GM19463 (cell line): ENCODE data around the gene IFNGR2.
A peak's percentile ranks its signal among the peaks of the same experiment; 100 is the strongest.
"Not testable (repeated sequence)": the region's sequence is repeated elsewhere in the genome, so short reads cannot be mapped to it uniquely, and the experiment has no call there.

Experiments used
- ATAC-seq: cut with Tn5 transposase; IDR thresholded peaks from one replicate; pipeline ENCODE4 v1.9.1; 2021; ENCODE audit warnings: mild to moderate bottlenecking, moderate library complexity; ENCODE audit not compliant: unreplicated experiment

The IFNGR2 gene

GRCh38 chr21:33433425-33434114 is 30.4 kb downstream of the IFNGR2 start:
- no peak for ATAC-seq

- ATAC-seq, result peak; percentile 89
Observed at GRCh38 chr21:33434770-33435360, 31.7 kb downstream of the IFNGR2 start.

GRCh38 chr21:33437140-33437539 is 33.9 kb downstream of the IFNGR2 start:
- no peak for ATAC-seq

GRCh38 chr21:33441489-33442477 is 38.6 kb downstream of the IFNGR2 start:
- peak; percentile 68 for ATAC-seq

GRCh38 chr21:33443194-33443593 is 40.0 kb downstream of the IFNGR2 start:
- ATAC-seq, result no peak

GRCh38 chr21:33444499-33444898 is 41.3 kb downstream of the IFNGR2 start:
- ATAC-seq, result no peak

- ATAC-seq, result not testable (repeated sequence)
Observed at GRCh38 chr21:33446620-33447019, 43.4 kb downstream of the IFNGR2 start.

GRCh38 chr21:33449616-33450015 is 46.4 kb downstream of the IFNGR2 start:
- no peak for ATAC-seq

- no peak for ATAC-seq
Observed at GRCh38 chr21:33451634-33452071, 48.4 kb downstream of the IFNGR2 start.

GRCh38 chr21:33452362-33452761 is 49.1 kb downstream of the IFNGR2 start:
- no peak for ATAC-seq

- no peak for ATAC-seq
Observed at GRCh38 chr21:33455686-33456446, 52.7 kb downstream of the IFNGR2 start.

GRCh38 chr21:33458861-33459260 is 55.6 kb downstream of the IFNGR2 start:
- ATAC-seq, result no peak

- ATAC-seq, result no peak
Observed at GRCh38 chr21:33461538-33462250, 58.5 kb downstream of the IFNGR2 start.

- not testable (repeated sequence) for ATAC-seq
Observed at GRCh38 chr21:33469183-33469582, 66.0 kb downstream of the IFNGR2 start.

GRCh38 chr21:33470701-33471100 is 67.5 kb downstream of the IFNGR2 start:
- no peak for ATAC-seq

- ATAC-seq, result no peak
Observed at GRCh38 chr21:33473344-33473743, 70.1 kb downstream of the IFNGR2 start.

GRCh38 chr21:33477066-33477465 is 73.9 kb downstream of the IFNGR2 start:
- ATAC-seq, result no peak

- no peak for ATAC-seq
Observed at GRCh38 chr21:33478182-33478581, 75.0 kb downstream of the IFNGR2 start.

- ATAC-seq, result peak; percentile 5
Observed at GRCh38 chr21:33478935-33479678, 75.9 kb downstream of the IFNGR2 start.
